ENCODE measurements around the gene RPL32. TPM values are rescaled to one million over a fixed set of nuclear protein-coding genes. Genes with fewer than 3 reads are reported as not detected.

RPL32 gene
- total RNA-seq, 1 experiment from 2014 or later, result 2,021 TPM

GRCh38 chr3:12870942-12871341 lies 29.6 kb upstream of the RPL32 start:
- TF ChIP-seq CTCF (conservative IDR thresholded peaks at IDR 0.05), result no peak
- Histone ChIP-seq H4K5ac (ENCODE audit: insufficient read length, low read depth, low read length) (no peak overlapping the region), H2AK5ac (ENCODE audit: insufficient read length, low read length) (no peak overlapping the region), H2BK20ac (ENCODE audit: low read depth, low read length, poor library complexity, severe bottlenecking) (no peak overlapping the region), H2BK120ac (ENCODE audit: low read depth, low read length, poor library complexity, severe bottlenecking) (no peak overlapping the region), H2BK5ac (ENCODE audit: insufficient read length, low read length) (no peak overlapping the region), H3K27me3 (ENCODE audit: insufficient read depth, low read length) (no peaks in the 10 kb centered on the region), H3T11ph (ENCODE audit: low read length) (no peak overlapping the region), H4K91ac (ENCODE audit: insufficient read length, low read depth, low read length) (no peak overlapping the region), H3K27ac (ENCODE audit: insufficient read length, low read depth, low read length) (no peak overlapping the region), H3K4me2 (ENCODE audit: insufficient read depth, insufficient read length, low read length) (no peak overlapping the region), H3K14ac (ENCODE audit: insufficient read depth, low read length) (peak overlapping the region; percentile 35; the same call in 1 of the 2 replicates), H2BK12ac (ENCODE audit: insufficient read length, low read depth, low read length) (no peak overlapping the region), H3K4me1 (ENCODE audit: insufficient read depth, low read length) (no peaks in the 10 kb centered on the region; the same call in 1 of the 2 replicates), H3K56ac (ENCODE audit: insufficient read length, low read depth, low read length) (no peak overlapping the region), H2AFZ (ENCODE audit: low read length) (no peak overlapping the region), H4K20me1 (ENCODE audit: control insufficient read depth, insufficient read depth, insufficient read length) (no peaks in the 10 kb centered on the region), H3K18ac (ENCODE audit: insufficient read length, low read depth, low read length) (no peak overlapping the region), H3K79me2 (ENCODE audit: insufficient read depth, low read length) (no peaks in the 10 kb centered on the region), H3K4ac (ENCODE audit: low read depth, low read length) (no peak overlapping the region), H2BK15ac (ENCODE audit: low read depth, low read length) (no peak overlapping the region), H3K79me1 (ENCODE audit: insufficient read depth, low read depth, low read length, poor library complexity, severe bottlenecking) (no peaks in the 10 kb centered on the region), H3K9ac (ENCODE audit: extremely low read depth, insufficient read length, low read length) (no peak overlapping the region), H3K23ac (ENCODE audit: insufficient read length, low read depth, low read length) (no peak overlapping the region), H3K9me3 (ENCODE audit: control insufficient read depth, low read depth, low read length) (no peaks in the 10 kb centered on the region), H3K23me2 (ENCODE audit: insufficient read length, low read depth, low read length, poor library complexity, severe bottlenecking) (peaks cover 9% of the 10 kb centered on the region), H4K8ac (replicated peaks; ENCODE audit: insufficient read length, low read depth, low read length) (no peak overlapping the region)
- no peaks in the 10 kb centered on the region for H3K36me3 Mint-ChIP-seq (ENCODE audit: insufficient read depth in 1 of 3, low read depth in 3 of 3)
- H3K27ac Mint-ChIP-seq, result no peak overlapping the region
- H3K9me3 Mint-ChIP-seq, result no peaks in the 10 kb centered on the region; a peak in 1 of 5 replicates
- H3K27me3 Mint-ChIP-seq (ENCODE audit: low read depth), result peaks cover 85% of the 10 kb centered on the region
- DNase-seq, result no peak
- H3K4me1 Mint-ChIP-seq, result peaks cover 14 to 20% of the 10 kb centered on the region in 2 experiments
- no CpG with 5 or more reads among the region's 9 CpGs for WGBS (ENCODE audit: extremely low coverage, insufficient read length, low lambda C conversion rate)
- no peak overlapping the region; a peak in 1 of 5 replicates for H3K4me3 Mint-ChIP-seq
